Panc1 (cell line): Measurements from ENCODE around the gene IDI1. TPM values are rescaled to one million over a fixed set of nuclear protein-coding genes. Genes with fewer than 3 reads are reported as not detected.

Source experiments
- ATAC-seq: fragments of 200-7000 bp; cut with Tn5 transposase; 2 replicates; pipeline ENCODE4 v1.9.1; 2020; ENCODE audit warnings: mild to moderate bottlenecking, moderate library complexity
- BruUV-seq: library from RNA; stranded (reverse); fragments of 400-500 nt; replicated peaks from 2 replicates; lab custom pipeline; 2021; lab: Mats Ljungman, UMichigan
- CTCF ChIA-PET: fragments of 300-600 bp; sonication (Branson Sonifier 250); formaldehyde crosslinking; loops from one replicate; lab custom pipeline; 2022; ENCODE audit warnings: antibody characterized with exemption; lab: Charles Lee
- POLR2A ChIA-PET: fragments of 300-600 bp; sonication (Branson Sonifier 250); formaldehyde crosslinking; loops from one replicate; lab custom pipeline; 2022; ENCODE audit warnings: antibody characterized with exemption; lab: Charles Lee
- DNase-seq: peaks from one replicate; pipeline ENCODE4 v3.0.0-alpha.2; 2010; ENCODE audit warnings: low read depth, low spot score
- H3K27ac ChIP-seq: 2 replicates; pipeline ENCODE4 v1.5.1; 2011; ENCODE audit warnings: mild to moderate bottlenecking, low read length, inconsistent platforms
- H3K27me3 ChIP-seq: fragments of 200-500 bp; sonication (Bioruptor generic); 2 replicates; pipeline ENCODE4 v1.6.0; 2014; ENCODE audit warnings: low read length, inconsistent platforms; ENCODE audit not compliant: control insufficient read depth, insufficient read depth
- H3K36me3 ChIP-seq: fragments of 200-500 bp; sonication (Bioruptor generic); 2 replicates; pipeline ENCODE4 v1.5.1; 2014; ENCODE audit warnings: inconsistent platforms, mild to moderate bottlenecking, low read length, moderate library complexity; ENCODE audit not compliant: control insufficient read depth, insufficient read depth
- H3K4me1 ChIP-seq: 2 replicates; pipeline ENCODE4 v1.5.1; 2011; ENCODE audit warnings: inconsistent platforms, mild to moderate bottlenecking, low read length, moderate library complexity; ENCODE audit not compliant: control insufficient read depth, insufficient read depth
- H3K4me3 ChIP-seq, 2 experiments: 2 replicates each; pipeline ENCODE4 v1.5.1; 2011 to 2012; ENCODE audit warnings: low read depth in 2 of 2, low read length in 2 of 2, mild to moderate bottlenecking in 2 of 2, inconsistent platforms in 1 of 2, moderate library complexity in 1 of 2
- H3K9me3 ChIP-seq: fragments of 200-500 bp; sonication (Bioruptor generic); 2 replicates; pipeline ENCODE4 v1.5.1; 2014; ENCODE audit warnings: low read depth, mild to moderate bottlenecking, inconsistent platforms, low read length, moderate library complexity; ENCODE audit not compliant: control insufficient read depth, insufficient read depth
- CTCF ChIP-seq: fragments of 450-650 bp; IDR thresholded peaks from 2 replicates; pipeline ENCODE4 v1.5.1; 2017; ENCODE audit warnings: mild to moderate bottlenecking
- POLR2AphosphoS5 ChIP-seq: IDR thresholded peaks from 2 replicates; pipeline ENCODE4 v1.6.1; 2012; ENCODE audit warnings: mild to moderate bottlenecking, low read depth, low read length, moderate library complexity
- REST ChIP-seq, 2 experiments: IDR thresholded peaks; 2 replicates each; pipeline ENCODE4 v1.6.1; 2011 to 2012; ENCODE audit warnings: low read depth in 2 of 2, control low read depth in 1 of 2, low read length in 1 of 2, mild to moderate bottlenecking in 1 of 2, moderate library complexity in 1 of 2; ENCODE audit not compliant: insufficient read depth in 1 of 2
- SIN3A ChIP-seq: IDR thresholded peaks from 2 replicates; pipeline ENCODE4 v1.6.1; 2012; ENCODE audit warnings: low read depth, mild to moderate bottlenecking, low read length, moderate library complexity, borderline replicate concordance; ENCODE audit not compliant: insufficient read depth
- TCF7L2 ChIP-seq: IDR thresholded peaks from 2 replicates; pipeline ENCODE4 v1.6.1; 2011; ENCODE audit warnings: mild to moderate bottlenecking, low read depth, low read length, inconsistent platforms
- in situ Hi-C: cut with HindIII; loops from 2 replicates; pipeline ENCODE4 v1.10.0; 2016; ENCODE audit warnings: low sequenced_read_pairs, low pct_unique_long_range_greater_than_20kb
- intact Hi-C: fragments of 100-400 bp; cut with micrococcal nuclease; formaldehyde crosslinking; loops from one replicate; pipeline ENCODE4 v1.10.0; 2022; ENCODE audit not compliant: unreplicated experiment
- total RNA-seq: library from RNA; stranded (reverse); gene quantifications from one replicate; pipeline ENCODE4 v1.2.1, GENCODE V29; 2021; ENCODE audit not compliant: unreplicated experiment

IDI1 gene
- total RNA-seq, 1 experiment from 2014 or later: 47.9 TPM

GRCh38 chr10:1003884-1004670, 44.8 kb downstream of the IDI1 start:
- POLR2A ChIA-PET: no interaction called here
- CTCF ChIA-PET: no interaction called here
- Histone ChIP-seq H3K36me3 (peaks cover 39% of the 10 kb centered on the region), H3K27ac (no peak overlapping the region), H3K4me1 (no peaks in the 10 kb centered on the region), H3K27me3 (no peaks in the 10 kb centered on the region), H3K9me3 (no peaks in the 10 kb centered on the region), H3K4me3 (no peak overlapping the region)
- intact Hi-C loops (no loop called here), in situ Hi-C loops (no loop called here)
- TF ChIP-seq CTCF (no peak), REST (IDR thresholded peaks at IDR 0.05; ENCODE audit: insufficient read depth in 1 of 2, low read depth in 2 of 2, low read length in 1 of 2) (no peak), TCF7L2 (no peak), SIN3A (no peak), POLR2AphosphoS5 (no peak)
- DNase-seq (no peak), ATAC-seq (no peak)
- no TSS peak for BruUV-seq

GRCh38 chr10:1002425-1003006, 46.4 kb downstream of the IDI1 start:
- CTCF ChIA-PET: no interaction called here
- Histone ChIP-seq H3K4me1 (no peaks in the 10 kb centered on the region), H3K27me3 (no peaks in the 10 kb centered on the region), H3K36me3 (peaks cover 31% of the 10 kb centered on the region), H3K9me3 (no peaks in the 10 kb centered on the region), H3K4me3 (no peak overlapping the region), H3K27ac (no peak overlapping the region)
- intact Hi-C loops (no loop called here), in situ Hi-C loops (no loop called here)
- DNase-seq: no peak
- no peak for ATAC-seq
- POLR2A ChIA-PET: no interaction called here
- TF ChIP-seq REST (IDR thresholded peaks at IDR 0.05; ENCODE audit: insufficient read depth in 1 of 2, low read depth in 2 of 2, low read length in 1 of 2) (no peak), TCF7L2 (no peak), CTCF (no peak), POLR2AphosphoS5 (no peak), SIN3A (no peak)
- BruUV-seq: no TSS peak
